ENCODE results near the gene ZNF146. TPM values are rescaled to one million over a fixed set of nuclear protein-coding genes. Genes with fewer than 3 reads are reported as not detected.
"Not testable (repeated sequence)": the region's sequence is repeated elsewhere in the genome, so short reads cannot be mapped to it uniquely, and the experiment has no call there.

Gene ZNF146
- polyA plus RNA-seq, 3 donors, result 145 to 170 (median 162) TPM

DNA sequence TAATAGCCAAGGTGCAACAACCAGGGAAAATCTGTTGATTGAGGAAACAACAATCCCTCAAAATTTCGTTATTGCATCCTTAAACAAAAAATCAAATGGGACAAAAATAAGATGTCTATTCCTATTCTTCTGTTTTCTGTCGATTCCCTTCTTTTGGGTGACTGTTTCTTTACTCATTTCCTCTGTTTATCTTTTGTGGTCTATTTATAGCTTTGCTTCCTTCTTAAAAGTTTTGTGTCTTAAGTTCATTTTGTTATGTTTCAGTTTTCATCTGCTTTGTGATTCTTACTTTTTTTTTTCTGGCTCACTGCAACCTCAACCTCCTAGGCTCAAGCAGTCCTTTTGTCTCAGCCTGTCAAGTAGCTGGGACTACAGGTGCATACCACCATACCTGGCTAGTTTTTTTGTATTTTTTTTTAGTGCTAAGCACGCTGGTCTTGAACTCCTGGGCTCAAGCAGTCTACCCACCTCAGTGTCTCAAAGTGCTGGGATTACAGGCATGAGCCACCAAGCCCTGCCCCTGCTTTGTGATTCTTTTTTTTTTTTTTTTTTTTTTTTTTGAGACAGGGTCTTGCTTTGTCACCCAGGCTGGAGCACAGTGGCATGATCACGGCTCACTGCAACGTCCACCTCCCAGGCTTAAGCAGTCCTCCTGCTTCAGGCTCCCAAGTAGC is 10.4 kb downstream of the ZNF146 start:
- DNase-seq (ENCODE audit: low read depth in 3 of 3, low spot score in 2 of 3), result no peak

DNA sequence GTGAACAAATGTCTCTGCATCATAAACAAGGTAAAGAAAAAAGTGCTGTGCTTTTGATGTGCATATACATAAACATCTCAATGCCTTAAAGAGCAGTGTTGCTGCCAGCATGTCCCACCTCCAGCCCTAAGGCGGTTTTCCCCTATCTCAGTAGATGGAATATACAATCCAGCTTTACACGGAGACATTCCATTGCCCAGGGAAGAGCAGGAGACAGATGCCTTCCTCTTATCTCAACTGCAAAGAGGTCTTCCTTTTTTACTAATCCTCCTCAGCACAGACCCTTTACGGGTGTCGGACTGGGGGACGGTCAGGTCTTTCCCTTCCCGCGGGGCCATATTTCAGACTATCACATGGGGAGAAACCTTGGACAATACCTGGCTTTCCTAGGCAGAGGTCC is 18.7 kb downstream of the ZNF146 start:
- not testable (repeated sequence) for DNase-seq (ENCODE audit: low read depth in 3 of 3, low spot score in 2 of 3)

DNA sequence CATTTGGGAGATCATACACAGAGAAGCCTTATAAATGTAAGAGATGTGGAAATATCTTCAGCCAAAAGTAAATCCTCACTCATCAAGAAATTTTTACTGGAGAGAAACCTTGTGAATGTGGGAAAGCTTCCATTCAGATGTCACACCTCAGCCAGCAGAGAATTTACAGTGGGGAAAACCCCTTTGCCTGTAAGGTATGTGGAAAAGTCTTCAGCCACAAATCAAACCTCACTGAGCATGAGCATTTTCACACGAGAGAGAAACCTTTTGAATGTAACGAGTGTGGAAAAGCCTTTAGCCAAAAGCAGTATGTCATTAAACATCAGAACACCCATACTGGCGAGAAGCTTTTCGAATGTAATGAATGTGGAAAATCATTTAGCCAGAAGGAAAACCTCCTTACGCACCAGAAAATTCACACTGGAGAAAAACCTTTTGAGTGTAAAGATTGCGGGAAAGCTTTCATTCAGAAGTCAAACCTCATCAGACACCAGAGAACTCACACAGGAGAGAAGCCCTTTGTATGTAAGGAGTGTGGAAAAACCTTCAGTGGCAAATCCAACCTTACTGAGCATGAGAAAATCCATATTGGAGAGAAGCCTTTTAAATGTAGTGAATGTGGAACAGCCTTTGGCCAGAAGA is 21.5 kb downstream of the ZNF146 start:
- no peak for DNase-seq (ENCODE audit: low read depth in 3 of 3, low spot score in 2 of 3)

DNA sequence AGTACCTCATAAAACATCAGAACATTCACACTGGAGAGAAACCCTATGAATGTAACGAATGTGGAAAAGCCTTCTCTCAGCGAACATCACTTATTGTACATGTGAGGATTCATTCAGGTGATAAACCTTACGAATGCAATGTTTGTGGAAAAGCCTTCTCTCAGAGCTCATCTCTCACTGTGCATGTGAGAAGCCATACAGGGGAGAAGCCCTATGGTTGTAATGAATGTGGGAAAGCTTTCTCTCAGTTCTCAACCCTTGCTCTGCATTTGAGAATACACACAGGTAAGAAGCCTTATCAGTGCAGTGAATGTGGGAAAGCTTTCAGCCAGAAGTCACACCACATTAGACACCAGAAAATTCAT is 22.0 kb downstream of the ZNF146 start:
- DNase-seq (ENCODE audit: low read depth in 3 of 3, low spot score in 2 of 3), result no peak

DNA sequence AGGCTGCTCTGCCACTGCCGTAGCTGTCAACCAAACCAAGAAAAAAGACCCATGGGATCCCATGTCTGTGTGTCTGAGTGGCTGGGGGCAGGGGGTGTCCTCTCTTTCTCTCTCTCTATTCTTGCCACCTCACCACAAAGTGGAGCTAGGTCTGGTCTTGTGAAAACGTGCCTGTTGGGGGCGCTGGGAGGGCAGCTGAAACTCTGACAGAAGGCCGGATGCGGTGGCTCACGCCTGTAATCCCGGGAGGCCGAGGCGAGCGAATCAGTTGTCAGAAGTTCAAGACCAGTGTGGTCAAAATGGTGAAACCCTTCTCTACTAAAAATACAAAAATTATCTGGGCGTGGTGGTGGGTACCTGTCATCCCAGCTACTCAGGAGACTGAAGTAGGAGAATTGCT is 29.2 kb downstream of the ZNF146 start:
- no peak for DNase-seq (ENCODE audit: low read depth in 3 of 3, low spot score in 2 of 3)

DNA sequence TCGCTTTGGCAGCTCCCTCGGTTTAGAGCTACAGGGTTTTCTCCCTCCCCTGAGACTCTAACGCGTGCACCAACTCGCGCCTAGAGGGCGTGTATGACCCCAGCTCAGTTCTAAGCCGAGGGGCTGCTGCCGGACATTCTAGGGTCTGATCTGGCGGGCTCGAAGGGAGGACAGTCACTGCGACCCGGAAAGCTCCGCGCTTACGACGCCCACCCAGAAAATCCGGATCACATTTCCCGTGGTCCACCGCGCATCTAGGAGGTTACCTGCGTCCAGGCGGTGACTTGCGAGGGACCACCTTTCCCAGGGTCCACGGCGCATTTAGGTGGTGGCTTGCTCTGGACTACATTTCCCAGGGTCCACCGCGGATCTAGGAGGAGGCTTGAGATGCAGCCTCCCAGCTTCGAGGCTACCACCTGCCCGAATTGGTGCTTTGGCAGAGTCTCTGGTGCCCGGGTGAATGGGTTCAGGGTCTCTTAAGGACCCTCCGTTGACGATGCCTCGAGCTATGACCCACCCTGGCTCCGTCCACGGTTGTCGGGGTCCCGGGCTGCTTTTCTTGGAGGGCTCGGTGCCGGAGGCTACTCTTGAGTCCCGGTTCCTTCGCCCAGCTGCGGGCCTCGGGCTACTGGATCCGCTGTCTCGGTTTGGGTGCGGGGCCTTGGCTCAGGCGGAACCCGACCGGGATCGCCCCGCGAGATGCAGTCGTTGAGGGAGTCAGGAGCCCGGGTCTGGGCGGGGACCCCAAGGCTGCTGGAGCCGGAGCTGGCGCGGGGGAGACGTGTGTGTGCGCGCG is 30.5 kb downstream of the ZNF146 start:
- DNase-seq (ENCODE audit: low read depth in 3 of 3, low spot score in 2 of 3), result peak; percentile 48 to 65 (median 57)

DNA sequence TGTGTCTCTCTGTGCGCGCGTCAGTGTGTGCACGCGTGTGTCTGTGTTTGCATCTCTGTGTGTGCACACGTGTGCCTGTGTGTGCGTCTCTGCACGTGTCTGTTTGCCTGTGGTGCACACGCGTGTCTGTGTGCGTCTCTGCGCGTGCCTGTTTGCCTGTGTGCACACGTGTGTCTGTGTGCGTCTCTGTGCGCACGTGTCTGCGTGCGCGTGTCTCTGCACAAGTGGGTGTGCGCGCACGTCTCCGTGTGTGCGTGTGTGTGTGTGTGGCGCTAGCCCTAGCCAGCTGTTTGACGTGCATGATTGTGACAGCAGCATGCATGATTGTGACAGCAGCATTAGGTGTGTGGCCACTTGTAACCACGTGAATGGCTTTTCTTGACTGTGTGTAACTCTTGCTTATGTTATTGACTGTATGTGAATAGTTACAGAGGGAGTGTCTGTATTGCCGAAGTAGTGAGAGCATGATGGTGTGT is 31.1 kb downstream of the ZNF146 start:
- no peak for DNase-seq (ENCODE audit: low read depth in 3 of 3, low spot score in 2 of 3)

DNA sequence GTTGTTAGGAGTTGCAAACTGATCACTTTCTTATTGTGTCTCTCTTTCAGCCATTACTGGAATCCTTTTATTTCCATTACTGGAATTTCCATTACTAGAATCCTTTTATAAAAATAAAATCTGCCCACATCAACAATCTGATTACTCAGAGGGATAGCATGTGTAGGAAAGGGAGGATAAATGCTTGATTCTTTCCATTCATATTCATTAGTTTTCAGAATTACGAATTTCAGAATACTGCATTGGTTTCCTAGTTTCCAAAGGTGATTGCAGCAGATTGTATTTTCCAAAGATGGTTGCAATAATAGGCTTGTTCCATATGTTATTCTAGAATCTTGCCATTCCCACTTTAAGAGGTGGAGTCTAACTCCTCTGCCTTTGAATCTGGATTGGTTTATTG is 37.1 kb downstream of the ZNF146 start:
- DNase-seq (ENCODE audit: low read depth in 3 of 3, low spot score in 2 of 3), result no peak

DNA sequence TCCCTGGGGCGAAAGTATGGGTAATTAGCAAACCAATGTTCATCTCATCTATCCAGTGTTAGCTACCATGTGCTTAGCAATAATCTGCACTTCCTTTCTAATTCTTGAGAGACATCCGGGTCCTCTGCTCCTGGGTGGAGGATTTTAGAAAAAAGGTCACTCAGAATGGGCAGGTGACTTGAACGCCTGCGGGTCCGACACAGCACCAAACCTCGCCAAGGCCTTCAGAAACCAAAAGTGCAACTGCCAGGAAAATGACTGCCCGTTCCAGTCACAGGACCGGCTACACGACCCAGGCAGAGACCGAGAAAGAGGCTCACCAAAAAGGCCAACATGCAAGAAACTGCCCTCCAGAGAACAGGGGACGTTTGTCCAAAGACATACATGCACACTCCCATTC is 39.9 kb downstream of the ZNF146 start:
- DNase-seq (ENCODE audit: low read depth in 3 of 3, low spot score in 2 of 3), result no peak

DNA sequence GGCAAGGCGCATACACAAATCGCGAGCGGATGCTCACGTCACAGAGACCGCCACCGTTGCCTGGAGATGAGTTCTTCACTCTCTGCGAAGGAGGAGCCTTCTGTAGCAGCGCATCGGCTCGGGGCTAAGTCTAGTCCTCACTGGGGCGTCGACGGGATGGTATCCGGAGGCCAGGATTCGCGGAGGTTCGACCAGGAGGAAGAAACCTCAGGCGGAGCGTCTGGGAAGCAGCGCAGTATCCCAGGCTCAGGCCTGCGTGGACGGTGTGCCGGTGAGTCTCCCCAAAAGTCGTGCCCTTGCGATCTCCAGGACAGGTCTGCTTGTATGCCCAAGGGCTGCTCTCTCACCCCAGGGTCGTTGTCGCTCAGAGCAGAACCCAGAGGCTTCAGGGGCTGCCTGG is 40.4 kb downstream of the ZNF146 start:
- DNase-seq (ENCODE audit: low read depth in 3 of 3, low spot score in 2 of 3), result no peak

DNA sequence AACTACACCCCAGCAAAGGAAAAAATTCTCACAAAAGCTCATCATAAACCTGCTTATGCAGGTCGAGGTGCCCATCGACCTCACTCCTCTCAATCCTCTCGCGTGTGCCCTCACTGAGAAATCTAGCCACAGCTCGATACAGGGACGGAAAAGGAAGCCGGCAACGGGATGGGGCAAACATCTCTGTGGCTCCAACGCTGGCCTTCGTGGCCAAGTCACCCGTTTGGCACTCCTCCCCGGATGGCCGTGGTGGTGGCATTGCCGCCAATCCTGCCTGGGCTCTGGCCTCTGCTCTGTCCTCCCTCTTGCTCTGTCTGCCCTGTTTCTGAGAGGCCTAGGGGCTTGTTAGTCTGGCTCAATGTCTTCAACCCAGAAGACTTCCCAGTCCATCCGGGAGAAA is 41.2 kb downstream of the ZNF146 start:
- DNase-seq (ENCODE audit: low read depth in 3 of 3, low spot score in 2 of 3), result no peak

DNA sequence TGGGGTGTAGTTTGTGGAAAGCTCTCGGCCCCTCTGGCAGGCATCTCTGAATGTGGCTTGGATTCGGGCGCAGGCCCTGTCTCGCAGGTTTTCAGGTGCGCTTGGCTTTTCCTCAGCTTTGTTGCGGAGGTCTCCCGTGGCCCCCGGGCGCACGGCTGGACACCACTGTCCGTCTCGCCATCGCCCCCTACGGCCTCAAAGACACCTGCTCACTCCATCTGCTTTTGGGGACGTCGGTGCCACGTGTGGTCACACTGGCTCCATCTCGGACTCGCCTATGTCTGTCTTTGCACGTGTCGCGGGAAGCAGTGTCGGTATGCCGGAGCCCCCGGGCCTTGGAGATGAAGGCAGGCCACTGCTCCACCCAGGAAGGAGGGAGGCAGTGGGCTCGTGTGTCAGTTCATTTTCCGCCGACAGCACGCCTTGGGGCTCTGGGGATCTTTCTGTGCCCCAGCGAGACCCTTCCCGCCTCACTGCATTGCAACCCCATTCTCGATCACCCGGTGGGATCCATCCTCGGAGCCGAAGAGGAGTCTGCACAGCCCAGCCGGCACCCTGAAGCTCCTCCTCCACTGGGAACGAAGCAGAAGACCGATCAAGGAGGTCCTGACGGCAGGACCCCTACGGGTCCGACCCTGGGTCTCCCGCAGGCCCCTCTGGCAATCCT is 42.1 kb downstream of the ZNF146 start:
- no peak for DNase-seq (ENCODE audit: low read depth in 3 of 3, low spot score in 2 of 3)

DNA sequence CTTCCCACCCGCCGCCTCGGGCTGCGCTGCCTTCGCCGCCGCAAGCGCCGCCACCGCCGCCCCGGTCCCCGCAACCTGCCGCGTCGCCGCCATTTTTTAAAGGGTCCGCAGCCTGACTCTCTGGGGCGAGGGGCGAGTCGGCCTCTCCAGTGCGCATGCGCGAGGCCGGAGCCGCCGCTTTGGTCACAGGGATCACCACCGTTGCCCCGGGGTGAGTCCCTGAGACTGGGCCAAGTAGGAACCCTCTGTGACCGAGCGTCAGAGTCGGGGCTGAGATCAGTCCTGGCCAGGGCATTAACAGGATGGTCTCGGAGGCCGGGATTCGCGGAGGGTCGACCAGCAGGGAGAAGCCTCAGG is 42.6 kb downstream of the ZNF146 start:
- no peak for DNase-seq (ENCODE audit: low read depth in 3 of 3, low spot score in 2 of 3)

DNA sequence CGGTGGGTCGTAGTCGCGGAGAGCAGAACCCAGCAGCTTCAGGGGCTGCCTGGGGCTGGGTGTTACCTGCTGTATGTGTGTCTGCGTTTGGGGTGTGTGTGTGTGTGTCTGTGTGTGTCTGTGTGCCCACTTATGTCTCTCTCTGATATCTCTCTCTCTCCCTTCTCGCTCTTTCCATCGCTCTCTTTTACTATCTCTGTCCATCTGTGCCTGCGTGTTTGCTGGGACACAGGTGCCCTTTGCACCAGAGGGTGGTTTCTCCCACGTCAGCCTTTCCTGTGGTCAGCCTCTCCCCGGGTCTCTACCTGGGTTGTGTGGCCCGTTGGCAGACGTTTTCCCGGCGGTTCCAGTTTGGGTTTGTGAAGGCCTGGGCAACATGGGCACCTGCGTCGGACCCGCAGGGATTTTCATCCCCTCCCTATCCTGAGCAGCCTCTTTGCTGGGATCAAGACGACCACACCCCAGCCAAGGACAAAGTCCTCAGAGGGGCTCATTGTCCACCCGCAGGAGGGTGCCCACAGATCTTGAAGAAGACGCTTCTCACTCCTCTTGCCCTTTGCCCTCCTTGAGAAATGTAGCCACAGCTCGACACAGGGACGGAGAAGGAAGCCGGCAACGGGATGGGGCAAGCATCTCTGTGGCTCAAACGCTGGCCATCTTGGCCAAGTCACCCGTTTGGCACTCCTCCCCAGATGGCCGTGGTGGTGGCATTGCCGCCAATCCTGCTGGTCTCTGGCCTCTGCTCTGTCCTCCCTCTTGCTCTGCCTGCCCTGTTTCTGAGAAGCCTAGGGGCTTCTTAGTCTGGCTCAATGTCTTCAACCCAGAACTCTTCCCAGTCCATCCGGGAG is 43.3 kb downstream of the ZNF146 start:
- DNase-seq (ENCODE audit: low read depth in 3 of 3, low spot score in 2 of 3), result no peak

DNA sequence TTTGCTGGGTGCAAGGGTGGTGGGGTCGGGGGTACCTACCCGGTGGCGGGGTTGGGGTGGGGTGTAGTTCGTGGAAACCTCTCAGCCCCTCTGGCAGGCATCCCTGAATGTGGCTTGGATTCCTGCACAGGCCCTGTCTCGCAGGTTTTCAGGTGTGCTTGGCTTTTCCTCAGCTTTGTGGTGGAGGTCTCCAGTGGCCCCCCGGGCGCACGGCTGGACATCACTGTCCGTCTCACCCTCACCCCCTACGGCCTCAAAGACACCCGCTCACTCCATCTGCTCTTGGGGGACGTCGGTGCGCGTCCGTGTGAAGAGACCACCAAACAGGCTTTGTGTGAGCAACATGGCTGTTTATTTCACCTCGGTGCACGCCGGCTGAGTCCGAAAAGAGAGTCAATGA is 44.3 kb downstream of the ZNF146 start:
- no peak for DNase-seq (ENCODE audit: low read depth in 3 of 3, low spot score in 2 of 3)

DNA sequence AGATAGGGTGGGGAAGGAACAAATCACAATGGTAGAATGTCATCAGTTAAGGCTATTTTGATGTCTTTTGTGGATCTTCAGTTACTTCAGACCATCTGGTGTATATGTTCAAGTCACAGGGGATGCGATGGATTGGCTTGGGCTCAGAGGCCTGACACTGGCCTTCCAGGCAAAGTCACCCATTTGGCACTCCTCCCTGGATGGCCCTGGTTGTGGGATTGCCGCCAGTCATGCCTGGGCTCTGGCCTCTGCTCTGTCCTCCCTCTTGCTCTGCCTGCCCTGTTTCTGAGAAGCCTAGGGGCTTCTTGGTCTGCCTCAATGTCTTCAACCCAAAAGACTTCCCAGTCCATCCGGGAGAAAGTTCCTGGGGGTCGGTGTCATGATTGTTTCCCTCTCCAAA is 50.2 kb downstream of the ZNF146 start:
- no peak for DNase-seq (ENCODE audit: low read depth in 3 of 3, low spot score in 2 of 3)

DNA sequence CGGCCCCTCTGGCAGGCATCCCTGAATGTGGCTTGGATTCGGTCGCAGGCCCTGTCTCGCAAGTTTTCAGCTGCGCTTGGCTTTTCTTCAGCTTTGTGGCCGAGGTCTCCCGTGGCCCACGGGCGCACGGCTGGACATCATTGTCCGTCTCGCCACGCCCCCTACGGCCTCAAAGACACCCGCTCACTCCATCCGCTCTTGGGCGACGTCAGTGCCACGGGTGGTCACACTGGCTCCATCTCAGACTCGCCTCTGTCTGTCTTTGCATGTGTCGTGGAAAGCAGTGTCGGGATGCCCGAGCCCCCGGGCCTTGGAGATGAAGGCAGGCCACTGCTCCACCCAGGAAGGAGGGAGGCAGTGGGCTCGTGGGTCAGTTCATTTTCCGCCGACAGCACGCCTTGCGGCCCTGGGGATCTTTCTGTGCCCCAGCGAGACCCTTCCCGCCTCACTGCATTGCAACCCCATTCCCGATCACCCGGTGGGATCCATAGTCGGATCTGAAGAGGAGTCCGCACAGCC is 51.0 kb downstream of the ZNF146 start:
- no peak for DNase-seq (ENCODE audit: low read depth in 3 of 3, low spot score in 2 of 3)

DNA sequence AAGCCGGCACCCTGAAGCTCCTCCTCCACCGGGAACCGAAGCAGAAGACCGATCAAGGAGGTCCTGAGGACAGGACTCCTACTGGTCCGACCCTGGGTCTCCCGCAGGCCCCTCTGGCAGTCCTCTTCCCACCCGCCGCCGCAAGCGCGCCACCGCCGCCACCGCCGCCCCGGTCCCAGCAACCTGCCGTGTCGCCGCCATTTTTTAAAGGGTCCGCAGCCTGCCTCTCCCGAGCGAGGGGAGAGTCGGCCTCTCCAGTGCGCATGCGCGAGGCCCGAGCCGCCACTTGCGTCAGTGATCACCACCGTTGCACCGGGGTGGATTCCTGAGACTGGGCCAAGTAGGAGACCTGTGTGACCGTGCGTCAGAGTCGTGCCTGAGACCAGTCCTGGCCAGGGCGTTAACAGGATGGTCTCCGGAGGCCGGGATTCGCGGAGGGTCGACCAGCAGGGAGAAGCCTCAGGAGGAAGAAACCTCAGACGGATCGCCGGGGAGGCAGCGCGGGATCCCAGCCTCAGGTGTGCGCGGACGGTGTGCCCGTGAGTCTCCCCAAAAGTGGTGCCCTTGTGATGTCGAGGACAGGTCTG is 51.6 kb downstream of the ZNF146 start:
- no peak for DNase-seq (ENCODE audit: low read depth in 3 of 3, low spot score in 2 of 3)

DNA sequence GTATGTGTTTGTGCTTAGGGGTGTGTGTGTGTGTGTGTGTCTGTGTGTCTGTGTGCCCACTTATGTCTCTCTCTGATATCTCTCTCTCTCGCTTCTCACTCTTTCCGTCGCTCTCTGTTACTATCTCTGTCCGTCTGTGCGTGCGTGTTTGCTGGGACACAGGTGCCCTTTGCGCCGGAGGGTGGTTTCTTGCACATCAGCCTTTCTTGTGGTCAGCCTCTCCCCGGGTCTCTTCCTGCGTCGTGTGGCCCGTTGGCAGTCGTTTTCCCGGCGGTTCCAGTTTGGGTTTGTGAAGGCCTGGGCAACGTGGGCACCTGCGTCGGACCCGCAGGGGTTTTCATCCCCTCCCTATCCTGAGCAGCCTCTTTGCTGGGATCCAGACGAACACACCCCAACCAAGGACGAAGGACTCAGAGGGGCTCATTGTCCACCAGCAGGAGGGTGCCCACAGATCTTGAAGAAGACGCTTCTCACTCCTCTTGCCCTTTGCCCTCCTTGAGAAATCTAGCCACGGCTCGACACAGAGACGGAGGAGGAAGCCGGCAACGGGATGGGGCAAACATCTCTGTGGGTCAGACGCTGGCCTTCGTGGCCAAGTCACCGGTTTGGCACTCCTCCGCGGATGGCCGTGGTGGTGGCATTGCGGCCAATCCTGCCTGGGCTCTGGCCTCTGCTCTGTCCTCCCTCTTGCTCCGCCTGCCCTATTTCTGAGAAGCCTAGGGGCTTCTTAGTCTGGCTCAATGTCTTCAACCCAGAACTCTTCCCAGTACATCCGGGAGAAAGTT is 52.3 kb downstream of the ZNF146 start:
- no peak for DNase-seq (ENCODE audit: low read depth in 3 of 3, low spot score in 2 of 3)

All from right renal cortex interstitium (tissue), 3 donors.